ENCODE results near the gene ERO1A.

Gene ERO1A

GRCh38 chr14:52694761-52695480 is 437 bp downstream of the ERO1A start:
- DNase-seq: peak; percentile 82

DNA sequence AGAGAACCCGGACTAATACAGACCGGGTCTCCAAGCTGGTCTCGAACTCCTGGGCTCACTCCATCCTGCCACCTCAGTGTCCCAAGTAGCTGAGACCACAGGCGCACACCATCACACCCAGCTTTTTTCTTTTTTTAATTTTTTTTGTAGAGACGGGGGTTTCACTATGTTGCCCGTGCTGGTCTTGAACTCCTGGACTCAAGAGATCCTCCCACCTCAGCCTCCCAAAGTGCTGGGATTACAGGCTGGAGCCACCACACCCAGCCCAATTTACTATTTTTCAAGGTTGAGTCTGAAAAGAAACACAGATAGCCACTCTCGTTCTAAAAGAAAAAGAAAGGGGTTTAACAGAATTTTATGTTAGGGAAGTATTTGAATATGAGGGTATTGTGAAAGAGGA is 1.8 kb downstream of the ERO1A start:
- no peak for DNase-seq

DNA sequence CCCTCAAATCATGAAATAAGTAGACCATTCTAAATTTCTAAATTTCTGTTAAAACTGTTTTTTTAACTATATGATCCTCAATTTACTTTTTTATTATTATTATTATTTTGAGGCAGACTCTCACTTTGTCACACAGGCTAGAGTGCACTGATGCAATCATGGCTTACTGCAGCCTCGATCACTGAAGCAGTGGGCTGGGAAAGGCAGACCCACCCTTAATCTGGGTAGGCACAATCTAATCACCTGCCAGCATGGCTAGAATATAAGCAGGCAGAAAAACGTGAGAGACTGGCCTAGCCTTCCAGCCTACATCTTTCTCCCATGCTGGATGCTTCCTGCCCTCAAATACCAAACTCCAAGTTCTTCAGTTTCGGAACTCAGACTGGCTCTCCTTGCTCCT is 2.3 kb downstream of the ERO1A start:
- DNase-seq: no peak

GRCh38 chr14:52692248-52692962 is 3.0 kb downstream of the ERO1A start:
- no peak for DNase-seq

GRCh38 chr14:52690983-52691760 is 4.2 kb downstream of the ERO1A start:
- no peak for DNase-seq

DNA sequence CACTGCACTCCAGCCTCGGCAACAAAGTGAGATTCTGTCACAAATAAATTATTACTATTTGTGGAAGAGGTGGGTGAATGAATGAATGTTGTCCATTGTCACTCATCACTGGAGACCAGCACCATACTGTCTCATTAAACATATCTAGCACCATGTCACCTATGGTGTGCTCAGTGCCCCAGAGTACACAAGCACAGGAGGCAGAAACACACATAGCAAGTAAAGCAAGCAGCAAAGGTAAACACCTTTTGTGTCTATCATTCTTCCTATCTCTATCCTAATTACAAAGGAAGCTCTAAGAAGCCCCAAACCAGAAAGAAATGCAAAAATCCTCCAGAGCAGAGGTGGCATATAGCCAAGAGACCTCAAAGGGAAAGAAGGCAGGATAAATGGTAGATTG is 9.2 kb downstream of the ERO1A start:
- no peak for DNase-seq

DNA sequence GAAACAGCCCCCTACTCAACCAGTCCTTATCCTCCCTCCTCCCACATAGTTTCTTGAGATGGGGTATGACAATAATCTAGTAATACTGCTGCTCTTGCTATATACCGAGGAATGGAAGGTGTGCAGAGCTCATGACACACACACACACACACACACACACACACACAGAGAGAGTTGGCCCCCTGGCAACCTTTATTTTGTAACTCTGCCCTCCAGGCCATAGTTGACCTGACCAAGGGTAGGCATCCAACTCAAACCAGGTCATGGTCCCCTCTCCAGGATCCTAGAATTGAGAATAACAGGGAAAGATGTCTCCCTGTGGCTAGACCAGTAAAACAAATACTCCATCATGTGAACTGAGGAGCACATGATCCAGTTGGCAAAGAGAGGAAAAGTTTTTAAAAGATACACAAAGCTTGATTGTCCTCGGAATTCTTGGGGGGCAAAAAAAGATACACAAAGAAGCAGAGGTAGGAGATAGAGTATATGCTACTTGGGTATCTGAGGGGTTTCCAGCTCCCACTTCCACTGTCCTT is 11.3 kb downstream of the ERO1A start:
- no peak for DNase-seq

DNA sequence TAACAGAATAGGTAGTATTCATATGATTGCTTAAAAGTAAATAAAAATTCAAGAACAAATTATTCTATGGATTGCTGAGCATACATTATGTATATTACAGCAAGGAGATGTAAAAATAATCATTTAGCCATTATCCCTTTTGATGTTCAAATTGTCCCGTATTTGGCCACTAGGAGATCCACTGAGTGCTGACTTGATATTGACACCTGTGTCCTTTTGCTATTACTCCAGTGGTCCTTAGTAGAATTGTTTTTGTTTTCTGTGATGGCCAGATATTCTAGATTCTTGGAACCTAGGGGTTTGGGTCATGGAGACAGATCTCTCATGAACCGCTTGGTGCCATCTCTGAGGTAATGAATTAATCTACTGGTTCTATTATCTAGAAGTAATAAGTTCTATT is 16.8 kb downstream of the ERO1A start:
- no peak for DNase-seq

DNA sequence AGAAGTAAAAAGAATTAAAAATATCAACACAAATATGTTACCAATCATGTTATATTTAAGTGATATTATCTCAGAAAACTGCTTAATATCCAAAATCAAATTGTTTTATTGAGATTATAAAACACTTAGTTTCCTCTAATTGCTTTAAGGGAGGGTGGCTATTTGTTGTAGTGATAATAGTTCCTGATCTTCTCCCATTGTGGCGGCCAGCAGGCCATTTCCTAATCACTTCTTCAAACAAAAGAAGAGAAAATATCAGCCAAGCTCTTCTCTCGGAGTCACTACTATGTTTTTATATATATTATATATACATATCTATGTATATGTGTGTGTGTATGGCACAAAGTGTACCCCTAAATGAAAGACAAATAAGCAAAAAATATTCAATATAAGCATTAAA is 31.5 kb downstream of the ERO1A start:
- DNase-seq: no peak

DNA sequence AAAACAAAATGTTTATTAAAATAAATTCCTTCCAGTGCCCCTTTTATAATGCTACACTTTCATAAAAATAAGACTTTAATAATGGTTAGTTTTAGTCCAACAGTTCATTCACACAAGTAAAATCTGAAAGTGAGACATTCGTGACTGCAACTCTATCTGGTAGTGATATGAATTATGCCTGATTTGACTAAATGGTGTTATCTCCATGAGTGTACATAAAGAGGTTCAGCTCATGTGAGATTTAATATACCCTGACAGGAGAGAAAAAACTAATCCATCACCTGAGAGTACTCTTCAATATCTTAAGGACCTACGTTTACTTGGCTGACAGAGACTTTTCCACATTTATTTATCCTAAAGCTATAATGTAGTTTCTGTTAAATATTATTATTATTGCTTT is 34.0 kb downstream of the ERO1A start:
- DNase-seq: no peak

DNA sequence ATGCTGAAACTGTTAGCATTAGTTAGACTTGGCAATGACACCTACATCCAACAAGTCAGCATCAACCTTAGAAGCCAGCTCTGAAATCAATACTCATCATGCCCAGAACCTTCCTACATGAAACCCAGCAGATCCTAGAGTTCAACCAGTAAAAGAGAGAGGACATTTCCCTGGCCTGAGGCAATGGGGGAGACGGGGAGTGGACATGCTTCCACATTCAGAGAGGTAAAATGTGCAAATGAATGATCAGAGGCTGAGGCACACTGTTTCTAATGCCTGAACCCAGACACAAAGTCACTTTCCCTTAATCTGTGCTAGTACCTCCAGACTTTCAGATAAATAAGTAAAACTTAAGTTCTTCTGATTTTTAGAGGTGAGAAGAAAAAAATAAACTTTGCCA is 34.5 kb downstream of the ERO1A start:
- no peak for DNase-seq

GRCh38 chr14:52660325-52660724 is 35.0 kb downstream of the ERO1A start:
- no peak for DNase-seq

DNA sequence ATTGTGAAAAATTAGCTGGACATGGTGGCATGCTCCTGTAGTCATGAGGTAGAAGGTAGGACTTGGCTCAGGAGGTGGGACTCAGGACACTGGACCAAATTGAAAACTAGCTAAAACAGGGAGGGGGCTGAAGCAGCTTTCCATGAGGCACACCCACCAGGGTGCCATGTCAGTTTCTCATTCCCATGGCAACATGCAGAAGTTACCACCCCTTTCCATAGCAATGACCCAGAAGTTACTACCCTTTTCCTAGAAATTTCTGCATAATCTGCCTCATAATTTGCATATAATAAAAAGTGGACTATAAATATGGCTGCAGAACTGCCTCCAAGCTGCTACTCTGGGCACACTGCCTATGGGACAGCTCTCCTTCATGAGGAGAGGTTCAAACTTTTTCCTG is 38.5 kb downstream of the ERO1A start:
- no peak for DNase-seq

DNA sequence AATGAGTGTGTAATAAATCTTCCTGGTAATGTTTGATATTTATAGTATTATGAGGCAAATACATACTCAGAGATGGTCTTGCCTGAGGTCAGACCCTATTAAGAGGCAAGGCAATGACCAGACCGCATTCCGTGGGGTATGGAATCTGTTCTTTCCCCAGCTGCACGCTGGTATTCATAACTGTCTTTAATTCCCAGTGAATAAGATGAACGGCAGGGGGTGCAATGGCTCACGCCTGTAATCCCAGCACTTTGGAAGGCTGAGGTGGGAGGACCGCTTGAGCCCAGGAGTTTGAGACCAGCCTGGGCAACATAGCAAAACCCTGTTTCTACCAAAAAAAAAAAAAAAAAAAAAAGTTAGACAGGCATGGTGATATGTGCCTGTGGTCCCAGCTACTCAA is 44.6 kb downstream of the ERO1A start:
- no peak for DNase-seq

DNA sequence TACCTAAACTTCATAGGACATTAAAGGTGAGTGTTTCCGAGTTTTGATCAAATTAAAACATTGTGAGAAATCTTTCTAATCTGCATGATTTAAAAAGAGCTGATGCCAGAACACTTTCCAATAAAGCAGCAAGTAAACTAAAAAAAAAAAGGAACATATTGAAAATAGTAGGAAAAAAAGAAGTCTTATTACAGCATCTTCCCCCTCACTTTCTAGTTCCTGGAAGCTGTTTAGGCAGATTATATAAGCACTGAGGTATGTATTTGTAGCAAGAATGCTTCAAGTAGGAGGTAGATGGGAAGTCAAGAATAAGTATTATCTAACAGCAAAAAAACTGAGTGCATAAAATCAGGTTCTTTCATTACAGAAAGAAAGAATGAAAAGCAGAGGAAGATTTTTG is 45.8 kb downstream of the ERO1A start:
- DNase-seq: no peak

- no peak for DNase-seq
Measured at GRCh38 chr14:52641745-52642144, 53.6 kb downstream of the ERO1A start.

GRCh38 chr14:52640137-52640536 is 55.2 kb downstream of the ERO1A start:
- no peak for DNase-seq

GRCh38 chr14:52619687-52620086 is 75.7 kb downstream of the ERO1A start:
- no peak for DNase-seq

DNA sequence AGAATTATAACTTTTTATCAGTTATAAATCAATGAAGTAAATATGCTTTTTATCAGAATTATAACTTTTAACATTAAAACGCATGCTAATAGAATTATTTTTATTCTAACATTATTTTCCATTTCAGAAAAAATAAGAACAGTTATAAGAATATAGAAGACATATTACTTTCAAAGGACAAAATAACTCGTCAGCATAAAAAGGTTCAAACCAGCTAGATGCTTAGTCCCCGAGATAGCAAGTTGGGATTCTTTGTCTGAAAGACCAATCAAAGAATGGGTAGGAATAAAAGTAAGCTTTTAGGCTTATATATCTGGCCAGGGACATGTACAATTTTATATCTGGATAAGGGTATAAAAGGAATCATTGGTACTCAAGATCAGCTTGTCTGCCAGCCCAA is 76.8 kb downstream of the ERO1A start:
- no peak for DNase-seq

- no peak for DNase-seq
Measured at GRCh38 chr14:52610187-52610586, 85.2 kb downstream of the ERO1A start.

- DNase-seq: peak; percentile 48
Measured at GRCh38 chr14:52609445-52610044, 85.8 kb downstream of the ERO1A start.

DNA sequence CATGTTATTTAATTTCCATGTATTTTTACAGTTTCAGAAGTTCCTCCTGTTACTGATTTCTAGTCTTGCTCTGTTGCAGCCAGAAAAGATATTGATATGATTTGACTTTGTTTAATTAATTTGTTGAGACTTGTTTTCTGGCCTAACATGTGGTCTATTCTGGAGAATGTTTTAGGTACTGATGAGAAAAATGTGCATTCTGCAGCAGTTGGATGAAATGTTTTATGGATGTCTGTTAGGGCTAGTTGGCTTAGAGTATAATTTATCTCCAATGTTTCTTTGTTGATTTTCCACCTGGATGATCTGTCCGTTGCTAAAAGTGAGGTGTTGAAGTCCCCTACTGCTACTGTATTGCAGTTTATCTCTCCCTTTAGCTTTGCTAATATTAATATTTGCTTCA is 88.3 kb downstream of the ERO1A start:
- no peak for DNase-seq

DNA sequence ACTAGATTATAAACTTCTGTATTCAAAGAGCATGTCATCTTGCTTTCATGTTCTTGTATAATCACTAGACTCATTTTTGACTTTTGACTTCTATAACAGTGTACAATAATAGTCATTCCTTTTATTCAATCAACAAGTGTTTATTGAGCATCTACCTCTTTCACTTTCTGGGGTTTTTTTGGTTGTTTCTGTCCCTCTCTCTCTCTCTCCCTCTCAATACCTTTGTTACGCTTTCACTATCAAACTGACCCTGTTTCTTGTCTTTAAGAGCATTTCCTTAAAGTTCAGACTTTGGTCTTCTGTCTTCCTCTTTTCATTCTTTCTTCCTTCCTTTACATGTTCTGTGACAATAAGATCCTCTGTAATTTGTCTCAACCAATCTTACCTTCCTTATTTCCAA is 93.2 kb downstream of the ERO1A start:
- DNase-seq: no peak

Measured in islet precursor cell (in vitro differentiated cells).